GM21526 (cell line): ENCODE results near the gene CEP57.
"Not testable (repeated sequence)": the region's sequence is repeated elsewhere in the genome, so short reads cannot be mapped to it uniquely, and the experiment has no call there.

Source experiments
- ATAC-seq: cut with Tn5 transposase; IDR thresholded peaks from one replicate; pipeline ENCODE4 v1.9.1; 2021; ENCODE audit warnings: moderate library complexity; ENCODE audit not compliant: unreplicated experiment, low FRiP score

CEP57 gene

DNA sequence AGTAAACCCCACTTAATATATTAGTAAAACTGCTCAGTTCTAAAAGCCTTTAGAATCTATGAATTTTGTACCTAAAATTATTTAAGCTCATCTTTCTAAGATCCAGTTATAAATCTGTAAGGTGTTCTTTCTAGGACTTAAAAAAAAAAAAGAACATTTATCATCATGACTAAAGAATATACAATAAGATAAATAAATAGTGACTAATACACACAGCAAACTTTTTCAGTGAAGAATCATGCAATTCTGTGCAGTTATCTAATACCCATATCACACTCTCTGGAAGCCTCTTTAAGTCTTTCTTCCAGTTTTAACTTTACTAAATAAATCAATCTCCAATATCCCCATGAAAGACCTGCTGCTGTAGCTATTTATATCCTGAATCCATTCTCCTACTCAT, 59.8 kb downstream of the CEP57 start:
- no peak for ATAC-seq

DNA sequence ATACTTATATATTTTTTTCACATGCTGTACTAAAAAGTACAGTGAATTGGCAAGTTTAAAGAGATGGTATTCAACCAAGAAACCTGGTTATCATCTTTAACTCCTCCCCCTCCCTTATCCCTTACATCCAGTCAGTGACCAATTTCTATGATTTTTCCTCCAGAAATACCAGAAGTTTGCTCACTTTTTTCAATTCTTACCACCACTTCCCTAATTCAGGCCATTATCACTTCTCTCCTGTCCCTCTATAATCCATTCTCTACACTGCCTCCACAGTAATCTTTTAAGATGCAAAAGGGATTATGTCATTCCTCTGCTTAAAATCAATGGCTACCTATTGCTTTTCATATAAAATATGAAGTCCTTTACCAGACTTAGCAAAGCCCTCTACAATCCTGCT, 62.8 kb downstream of the CEP57 start:
- no peak for ATAC-seq

DNA sequence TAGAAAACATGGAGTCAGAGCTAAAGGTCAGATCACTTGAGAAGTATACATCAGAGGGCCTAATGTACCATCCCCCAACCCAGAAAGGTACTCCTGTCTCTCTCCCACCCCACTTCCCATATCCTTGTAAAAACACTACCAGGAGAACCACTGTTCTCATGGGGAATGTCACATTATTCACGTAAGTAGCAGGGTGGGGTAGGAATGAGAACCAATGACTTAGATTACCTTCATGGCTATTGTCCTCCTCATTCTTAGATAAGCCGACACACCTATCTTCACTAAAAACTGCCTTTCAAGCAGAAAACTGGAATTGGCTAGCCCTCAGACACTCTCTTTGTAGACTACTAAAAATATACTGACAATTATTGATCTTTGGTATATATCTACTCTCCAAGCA, 63.6 kb downstream of the CEP57 start:
- ATAC-seq, result no peak

DNA sequence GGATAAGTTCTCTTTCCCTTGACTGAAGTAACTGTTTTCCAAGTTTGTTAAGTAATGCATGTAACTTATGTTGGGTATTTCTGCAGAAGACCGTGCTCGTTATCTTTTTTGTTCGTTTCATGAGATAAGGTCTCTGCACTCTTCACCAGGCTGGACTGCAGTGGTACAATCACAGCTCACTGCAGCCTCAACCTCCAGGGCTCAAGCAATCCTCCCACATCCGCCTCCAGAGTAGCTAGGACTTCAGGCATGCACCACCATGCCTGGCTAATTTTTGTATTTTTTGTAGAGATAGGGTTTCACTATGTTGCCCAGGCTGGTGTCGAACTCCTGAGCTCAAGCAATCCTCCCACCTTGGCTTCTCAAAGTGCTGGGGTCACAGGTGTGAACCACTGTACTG, 64.1 kb downstream of the CEP57 start:
- not testable (repeated sequence) for ATAC-seq

DNA sequence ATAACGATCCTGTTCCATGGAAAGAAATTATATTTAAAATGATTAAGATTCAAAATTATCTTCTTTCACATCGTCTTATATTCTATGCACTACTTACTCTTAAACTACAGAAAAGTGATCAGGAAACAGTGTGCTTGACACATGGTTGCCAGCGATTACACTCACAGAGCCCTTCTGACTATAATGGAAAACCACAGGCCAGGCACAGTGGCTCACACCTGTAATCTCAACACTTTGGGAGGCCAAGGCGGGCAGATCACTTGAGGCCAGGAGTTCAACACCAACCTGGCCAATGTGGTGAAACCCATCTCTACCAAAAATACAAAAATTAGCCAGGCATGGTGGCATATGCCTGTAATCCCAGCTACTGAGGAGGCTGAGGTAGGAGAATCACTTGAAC, 69.7 kb downstream of the CEP57 start:
- ATAC-seq, result not testable (repeated sequence)

DNA sequence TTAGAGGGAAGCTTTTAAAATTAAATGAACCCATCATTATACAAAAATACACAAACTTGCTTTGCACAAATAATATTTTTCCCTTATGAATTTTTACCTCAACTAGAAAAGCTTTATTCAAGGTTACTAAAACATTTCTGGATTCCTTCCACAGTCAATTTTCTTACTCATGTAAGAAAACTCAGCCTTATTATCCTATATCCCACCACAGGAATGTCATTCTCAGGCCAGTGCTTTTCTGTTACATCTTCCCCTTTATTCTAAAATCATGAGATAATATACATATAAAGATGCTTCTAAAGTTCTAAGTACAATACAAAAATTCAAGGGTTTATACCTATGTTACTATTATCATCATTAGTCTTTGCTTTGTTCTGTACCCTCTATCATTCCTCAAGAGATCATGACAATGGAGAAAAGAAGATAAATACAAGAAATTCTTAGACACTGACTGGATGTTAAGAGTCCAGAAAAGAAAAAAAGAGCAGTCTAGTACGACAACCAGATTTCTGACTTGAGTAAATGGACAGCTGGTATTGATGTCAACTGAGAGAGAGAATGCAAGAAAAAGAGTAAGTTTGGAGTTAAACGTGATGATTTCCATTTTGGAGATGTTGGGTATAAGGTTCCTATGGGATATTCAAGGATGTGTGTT, 73.3 kb downstream of the CEP57 start:
- ATAC-seq, result no peak

DNA sequence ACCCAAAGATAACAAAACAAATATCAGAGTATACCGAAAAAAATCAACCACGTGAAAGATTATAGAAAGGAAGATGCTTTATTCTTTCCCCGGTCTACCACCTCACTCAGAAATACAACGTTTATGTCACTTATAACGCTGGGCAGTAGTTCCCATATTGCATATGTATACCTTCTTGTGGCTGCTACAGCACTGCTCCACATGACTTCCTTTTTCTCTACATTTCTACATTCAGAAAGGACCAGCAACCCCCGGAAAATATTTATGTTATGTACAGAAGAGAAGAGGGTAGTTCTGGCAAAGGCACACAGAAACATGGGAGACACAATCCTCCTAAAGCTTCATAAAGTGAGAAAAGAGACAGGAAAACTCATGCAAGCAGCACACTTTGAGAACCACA, 76.8 kb downstream of the CEP57 start:
- ATAC-seq, result no peak

DNA sequence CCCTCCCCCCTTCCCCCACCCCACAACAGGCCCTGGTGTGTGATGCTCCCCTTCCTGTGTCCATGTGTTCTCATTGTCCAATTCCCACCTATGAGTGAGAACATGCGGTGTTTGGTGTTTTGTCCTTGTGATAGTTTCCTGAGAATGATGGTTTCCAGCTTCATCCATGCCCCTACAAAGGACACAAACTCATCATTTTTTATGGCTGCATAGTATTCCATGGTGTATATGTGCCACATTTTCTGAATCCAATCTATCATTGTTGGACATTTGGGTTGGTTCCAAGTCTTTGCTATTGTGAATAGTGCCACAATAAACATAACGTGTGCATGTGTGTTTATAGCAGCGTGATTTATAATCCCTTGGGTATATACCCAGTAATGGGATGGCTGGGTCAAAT, 80.6 kb downstream of the CEP57 start:
- not testable (repeated sequence) for ATAC-seq

DNA sequence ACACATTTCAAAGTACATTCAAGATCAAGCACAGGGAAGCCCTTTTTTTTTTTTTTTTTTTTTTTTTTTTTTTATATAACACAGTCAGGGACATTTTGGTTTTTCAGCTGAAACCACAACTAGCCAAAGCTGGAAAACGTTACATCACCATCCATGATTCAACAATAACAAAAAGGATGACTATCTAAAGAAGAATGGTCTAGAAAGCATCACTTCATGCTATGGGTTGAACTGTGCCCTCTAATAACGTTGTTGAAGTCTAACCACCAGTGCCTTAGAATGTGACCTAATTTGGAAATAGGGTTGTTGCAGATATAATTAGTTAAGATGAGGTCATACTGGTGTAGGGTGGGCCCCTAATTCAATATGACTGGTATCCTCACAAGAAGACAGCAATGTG, 87.0 kb downstream of the CEP57 start:
- ATAC-seq, result no peak
